Transverse colon (tissue), 4 donors: ENCODE results near the gene IFI44.

ENCODE experiments used
- POLR2AphosphoS5 ChIP-seq, 3 donors: sonication (generic); formaldehyde crosslinking; IDR thresholded peaks; one replicate each; pipeline ENCODE4 v1.6.1; 2016; ENCODE audit warnings: antibody characterized with exemption in 3 of 3
- TF ChIP-seq, protein P1 (sequence below), 5 experiments: fragments of 200-600 bp in 3 of 5; fragments of 450-650 bp in 2 of 5; sonication (generic) in 3 of 5; IDR thresholded peaks; 1 replicate in 2 of 5; 2 replicates in 3 of 5; pipeline ENCODE4 v1.5.1; 2016 to 2017; ENCODE audit warnings: antibody characterized with exemption in 5 of 5, inconsistent platforms in 3 of 5, mild to moderate bottlenecking in 2 of 5, moderate library complexity in 1 of 5

DNA sequence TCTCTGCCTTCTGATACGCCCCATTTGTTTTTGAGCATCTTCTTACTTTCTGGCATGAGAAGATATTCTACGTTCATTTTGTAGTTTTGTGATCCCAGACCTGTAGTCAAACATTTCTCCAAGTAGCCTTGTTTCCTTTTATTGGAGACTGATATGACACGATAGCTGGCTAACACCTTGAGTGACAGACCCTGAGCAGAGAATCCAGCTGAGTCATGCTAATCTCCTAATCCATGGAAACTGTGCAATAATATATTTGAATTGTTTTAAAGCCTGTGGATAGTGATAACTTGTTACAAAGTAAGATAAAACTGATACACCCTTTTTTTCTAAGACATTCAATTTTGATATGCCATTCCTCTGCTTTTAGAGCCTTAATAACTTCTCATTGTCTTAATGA lies 30.6 kb upstream of the IFI44 start:
- TF ChIP-seq POLR2AphosphoS5 (IDR thresholded peaks at IDR 0.05): no peak
- TF ChIP-seq, protein P1, sequence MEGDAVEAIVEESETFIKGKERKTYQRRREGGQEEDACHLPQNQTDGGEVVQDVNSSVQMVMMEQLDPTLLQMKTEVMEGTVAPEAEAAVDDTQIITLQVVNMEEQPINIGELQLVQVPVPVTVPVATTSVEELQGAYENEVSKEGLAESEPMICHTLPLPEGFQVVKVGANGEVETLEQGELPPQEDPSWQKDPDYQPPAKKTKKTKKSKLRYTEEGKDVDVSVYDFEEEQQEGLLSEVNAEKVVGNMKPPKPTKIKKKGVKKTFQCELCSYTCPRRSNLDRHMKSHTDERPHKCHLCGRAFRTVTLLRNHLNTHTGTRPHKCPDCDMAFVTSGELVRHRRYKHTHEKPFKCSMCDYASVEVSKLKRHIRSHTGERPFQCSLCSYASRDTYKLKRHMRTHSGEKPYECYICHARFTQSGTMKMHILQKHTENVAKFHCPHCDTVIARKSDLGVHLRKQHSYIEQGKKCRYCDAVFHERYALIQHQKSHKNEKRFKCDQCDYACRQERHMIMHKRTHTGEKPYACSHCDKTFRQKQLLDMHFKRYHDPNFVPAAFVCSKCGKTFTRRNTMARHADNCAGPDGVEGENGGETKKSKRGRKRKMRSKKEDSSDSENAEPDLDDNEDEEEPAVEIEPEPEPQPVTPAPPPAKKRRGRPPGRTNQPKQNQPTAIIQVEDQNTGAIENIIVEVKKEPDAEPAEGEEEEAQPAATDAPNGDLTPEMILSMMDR (IDR thresholded peaks at IDR 0.05): no peak
